Stimulated activated CD4-positive, alpha-beta T cell treated with anti-CD3 and anti-CD28 coated beads, Interleukin-1b, Interleukin-23, amount 100 ng/mL, for 48 hours (primary cell): ENCODE results near the gene HOXB6.

Experiments
- DNase-seq: peaks from one replicate; pipeline ENCODE4 v3.0.0-alpha.2; 2020

The HOXB6 gene

DNA sequence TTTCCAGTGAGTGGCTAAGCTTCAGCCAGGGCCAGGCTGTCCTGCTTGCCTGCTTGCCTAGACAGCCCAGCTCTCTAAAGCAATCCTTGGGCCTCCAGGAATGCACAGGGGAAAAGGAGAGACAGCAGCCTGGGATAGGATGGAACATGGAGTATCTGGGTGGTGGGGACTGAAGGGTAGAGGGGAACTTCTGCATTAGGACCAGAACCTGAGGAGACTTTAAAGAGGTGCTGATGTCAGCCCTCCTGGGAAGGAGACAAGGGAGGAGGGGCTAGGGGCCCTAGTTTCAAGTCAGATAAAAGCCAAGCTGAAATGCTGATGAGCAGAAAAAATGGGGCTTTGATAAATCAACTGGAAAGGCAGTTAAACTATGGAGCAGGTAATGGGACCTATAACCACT is 4.2 kb upstream of the HOXB6 start:
- DNase-seq = no peak

GRCh38 chr17:48608494-48608834 is 3.7 kb upstream of the HOXB6 start:
- DNase-seq = no peak

GRCh38 chr17:48606892-48607614 is 2.3 kb upstream of the HOXB6 start:
- DNase-seq = no peak

- DNase-seq = no peak
These were observed 1.5 kb upstream of the HOXB6 start for GRCh38 chr17:48605991-48606891.

- DNase-seq = no peak
These were observed 678 bp upstream of the HOXB6 start for GRCh38 chr17:48605409-48605919.

GRCh38 chr17:48603959-48604769 is 622 bp downstream of the HOXB6 start:
- no peak for DNase-seq

DNA sequence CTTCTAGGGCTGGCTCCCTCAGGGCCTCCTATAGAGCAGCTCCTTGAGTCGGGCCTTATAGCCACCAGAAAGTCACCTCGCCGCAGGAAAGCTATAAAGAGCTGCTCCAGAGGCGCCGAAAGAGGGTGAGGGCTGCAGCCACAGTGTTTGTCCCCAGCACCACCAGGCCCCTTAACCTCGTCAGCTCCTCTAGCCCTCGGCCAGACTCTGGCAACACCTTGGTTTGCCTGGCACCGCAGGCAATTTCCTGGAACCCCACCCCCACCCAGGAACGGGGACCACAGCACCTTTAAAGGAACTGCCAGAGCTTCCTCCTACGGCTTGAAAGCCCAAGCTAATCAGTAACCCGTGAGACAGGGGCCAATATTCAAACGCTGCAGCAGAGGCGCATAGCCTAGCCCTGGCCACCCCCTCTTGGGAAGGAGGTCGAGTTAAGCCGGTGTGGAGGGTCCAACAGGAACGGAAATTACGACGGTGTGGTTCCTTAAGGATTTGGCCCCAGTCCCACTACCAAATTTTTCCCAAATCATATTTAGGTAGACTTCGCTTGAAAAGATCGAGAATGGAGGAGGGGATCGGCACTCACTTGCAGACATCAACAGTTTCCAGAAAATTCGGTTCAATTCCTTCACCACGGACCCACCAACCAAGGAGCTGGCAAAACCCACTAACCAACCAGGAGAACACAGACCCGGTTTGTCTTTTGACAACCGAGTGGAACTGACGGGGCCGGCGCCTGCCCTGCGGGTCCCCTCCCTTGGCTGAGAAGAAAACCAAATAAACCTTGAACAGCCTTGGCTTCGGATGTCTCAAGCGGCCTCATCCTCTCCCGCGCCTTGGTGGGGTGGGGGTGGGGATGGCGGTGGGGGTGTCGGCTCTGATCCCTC is 3.0 kb downstream of the HOXB6 start:
- no peak for DNase-seq

DNA sequence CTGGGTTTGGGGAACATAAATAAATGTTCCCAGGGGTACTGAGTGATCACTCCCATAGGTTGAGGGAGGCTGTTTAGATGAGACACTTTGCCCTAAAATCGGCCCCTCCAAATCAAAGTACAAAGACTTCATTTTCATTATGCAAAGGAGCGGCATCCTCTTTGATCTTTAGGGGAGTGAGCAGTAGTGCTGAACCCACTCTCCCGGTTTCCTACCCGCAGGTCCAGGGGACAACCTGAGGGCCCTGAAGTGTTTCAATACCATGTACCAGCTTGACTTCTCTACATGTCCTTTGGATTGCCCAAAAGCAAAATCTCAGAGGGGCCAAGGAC is 3.6 kb downstream of the HOXB6 start:
- DNase-seq = no peak

DNA sequence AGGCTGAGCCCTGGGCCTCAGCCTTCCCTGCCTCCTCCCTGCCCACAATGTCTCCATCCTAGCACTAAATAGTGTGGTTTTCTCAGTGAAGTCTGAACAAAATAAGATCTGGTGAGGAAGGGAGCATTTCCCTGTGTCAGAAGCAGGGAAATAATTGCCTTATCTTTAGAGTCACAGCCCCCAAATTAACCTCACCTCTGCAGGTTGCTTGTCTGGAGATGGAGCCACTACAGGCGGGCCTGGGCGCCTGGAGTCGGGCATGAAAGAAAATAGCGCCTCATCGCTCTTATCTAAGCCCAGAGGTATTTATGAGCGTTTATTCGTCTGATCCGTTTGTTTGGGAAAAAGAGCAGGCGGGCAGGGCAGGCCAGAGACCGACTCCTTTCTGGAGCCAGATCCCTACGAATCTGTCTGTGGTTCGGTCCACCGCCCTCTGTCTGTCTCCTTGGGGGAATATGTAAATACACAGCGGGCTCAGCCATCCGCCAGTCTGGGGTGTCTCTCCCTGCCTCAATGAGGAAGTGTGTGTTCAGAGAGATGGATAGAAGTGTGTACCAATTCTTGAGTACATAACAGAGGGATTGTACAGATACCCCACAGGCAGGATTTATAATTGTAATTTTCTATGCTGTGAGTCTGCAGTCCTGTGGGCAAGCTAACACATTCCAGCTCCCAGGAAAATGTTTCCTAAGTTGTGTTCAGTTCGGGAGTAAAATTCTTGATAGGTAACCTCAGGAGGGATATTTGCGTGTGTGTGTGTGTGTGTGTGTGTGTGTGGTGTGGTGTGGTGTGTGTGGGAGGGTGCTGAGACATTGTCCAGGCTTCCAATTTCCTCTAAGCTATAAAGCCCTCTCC is 4.3 kb downstream of the HOXB6 start:
- no peak for DNase-seq

GRCh38 chr17:48599354-48599753 is 5.4 kb downstream of the HOXB6 start:
- no peak for DNase-seq

DNA sequence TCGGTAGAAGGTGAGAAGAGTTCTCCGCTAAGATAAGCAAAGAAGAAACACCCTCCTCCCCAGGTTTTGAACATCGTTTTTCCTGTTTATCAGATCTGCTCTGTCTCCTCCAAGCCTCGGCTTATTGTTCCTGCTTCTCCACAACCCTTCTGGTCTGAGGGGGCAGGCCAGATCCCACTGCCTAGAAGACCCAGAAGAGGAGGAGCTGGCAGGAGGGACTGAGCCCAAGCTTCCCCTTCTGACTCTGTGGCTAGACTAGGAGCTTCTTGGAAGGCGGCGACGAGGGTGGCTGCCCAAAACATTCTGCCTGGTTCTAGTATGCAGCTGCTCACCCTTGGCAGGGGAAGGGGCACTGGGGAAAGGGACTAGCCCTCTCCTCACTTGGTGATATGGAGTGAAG is 6.0 kb downstream of the HOXB6 start:
- DNase-seq = no peak

- no peak for DNase-seq
These were observed 6.8 kb downstream of the HOXB6 start for GRCh38 chr17:48597778-48598631.

DNA sequence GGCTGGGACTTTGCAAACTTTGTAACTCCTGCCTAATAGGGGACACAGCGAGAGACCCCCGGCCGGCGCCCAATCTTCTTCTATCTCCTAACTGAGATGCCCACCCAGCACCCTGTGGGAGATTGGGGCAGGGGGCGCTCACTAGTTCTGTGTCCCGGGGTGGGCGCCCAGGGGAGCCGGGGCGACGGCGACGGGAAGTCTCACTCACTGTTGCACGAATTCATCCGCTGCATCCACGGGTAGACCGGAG is 7.3 kb downstream of the HOXB6 start:
- no peak for DNase-seq

DNA sequence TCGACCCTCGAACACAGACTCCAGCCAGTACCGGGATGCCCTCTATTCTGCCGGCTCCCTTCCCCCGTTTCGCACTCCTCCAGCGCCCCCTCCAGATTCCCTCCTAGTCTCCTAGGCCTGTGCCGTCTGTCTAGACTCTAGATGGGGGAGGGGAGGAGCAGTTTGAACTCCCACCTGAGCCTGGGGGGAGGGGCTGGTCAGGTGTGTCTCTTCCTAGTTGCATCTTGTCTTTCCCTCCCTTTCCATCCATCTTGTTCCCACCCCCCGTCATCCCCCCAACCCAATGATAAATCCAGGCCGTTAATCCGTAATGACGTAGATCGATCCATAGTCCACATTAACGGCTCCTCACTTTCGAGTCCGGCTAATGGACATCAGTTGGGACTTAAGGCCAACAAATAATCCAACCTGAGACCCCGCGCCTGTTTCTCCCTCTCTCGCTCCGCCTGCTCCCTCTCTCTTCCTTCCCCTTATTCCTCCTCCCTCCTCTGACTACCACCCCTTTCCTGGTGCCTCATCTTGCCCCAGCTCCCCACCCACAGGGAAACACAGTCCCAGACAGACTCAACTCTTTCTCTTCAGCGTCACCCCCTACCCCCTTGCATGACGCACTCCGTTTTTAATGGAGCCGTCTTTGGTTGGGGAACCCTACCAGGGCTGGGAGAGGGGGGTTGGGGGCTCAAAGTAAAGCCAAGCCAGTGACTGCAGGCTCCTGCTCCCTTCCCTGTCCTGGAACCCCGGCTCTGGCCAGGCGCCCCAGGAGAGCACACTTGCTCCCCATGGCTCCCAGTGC is 7.9 kb downstream of the HOXB6 start:
- no peak for DNase-seq

- DNase-seq = peak; percentile 42
These were observed 8.6 kb downstream of the HOXB6 start for GRCh38 chr17:48596000-48596734.

GRCh38 chr17:48595278-48595999 is 9.3 kb downstream of the HOXB6 start:
- DNase-seq = no peak

- DNase-seq = no peak
These were observed 10.1 kb downstream of the HOXB6 start for GRCh38 chr17:48594538-48595277.
